Bronchial epithelial cell (primary cell): ENCODE measurements around the gene CDPF1. TPM values are rescaled to one million over a fixed set of nuclear protein-coding genes. Genes with fewer than 3 reads are reported as not detected.

Source experiments
- DNase-seq: peaks from one replicate; pipeline ENCODE4 v3.0.0-alpha.2; 2010; ENCODE audit warnings: low read depth
- FAIRE-seq: peaks from 2 replicates; lab custom pipeline; 2011; peaks lifted over from hg19 to GRCh38; lab: Jason Lieb, UNC
- H3K27me3 ChIP-seq: 2 replicates; pipeline ENCODE4 v1.5.1; 2011; ENCODE audit warnings: low read length; ENCODE audit not compliant: control insufficient read depth, insufficient read depth
- H3K36me3 ChIP-seq: 2 replicates; pipeline ENCODE4 v1.5.1; 2011; ENCODE audit warnings: low read length; ENCODE audit not compliant: control insufficient read depth, insufficient read depth
- H3K4me3 ChIP-seq: 2 replicates; pipeline ENCODE4 v1.5.1; 2011; ENCODE audit warnings: mild to moderate bottlenecking, low read depth, low read length, control low read depth
- CTCF ChIP-seq: IDR thresholded peaks from 2 replicates; pipeline ENCODE4 v1.5.1; 2011; ENCODE audit warnings: mild to moderate bottlenecking, moderate library complexity, low read length, control low read depth, inconsistent platforms; ENCODE audit not compliant: insufficient read depth, severe bottlenecking
- total RNA-seq: library from RNA; depleted of rRNA; stranded (reverse); fragments of >200 nt; gene quantifications from 2 replicates; pipeline ENCODE4 v1.2.1, GENCODE V29; 2014

The CDPF1 gene
- total RNA-seq = 8.7 and 9.5 TPM in 2 replicates

GRCh38 chr22:46250035-46250782, at the start of gene CDPF1:
TSS of gene CDPF1 (minus strand) at chr22:46250293. CDS start at chr22:46248284, 2,009 bp downstream.
- Histone ChIP-seq H3K36me3 (no peaks in the 10 kb centered on the region), H3K4me3 (peak within 1 kb of the TSS; percentile 79), H3K27me3 (no peaks in the 10 kb centered on the region)
- FAIRE-seq (no peak), DNase-seq (peak; percentile 74)
- TF ChIP-seq CTCF = no peak

- DNase-seq = no peak
- no peak for FAIRE-seq
- no peak for TF ChIP-seq CTCF
- H3K4me3 ChIP-seq = no peak overlapping the region
- no peaks in the 10 kb centered on the region for H3K36me3 ChIP-seq
- no peaks in the 10 kb centered on the region for H3K27me3 ChIP-seq
Measured at GRCh38 chr22:46299101-46299500, 49.0 kb upstream of the CDPF1 start.

- DNase-seq = peak; percentile 23
- Histone ChIP-seq H3K36me3 (no peaks in the 10 kb centered on the region), H3K4me3 (peak overlapping the region; percentile 61), H3K27me3 (no peaks in the 10 kb centered on the region)
- no peak for FAIRE-seq
- TF ChIP-seq CTCF = no peak
Measured at GRCh38 chr22:46297151-46297812, 47.2 kb upstream of the CDPF1 start.

GRCh38 chr22:46296257-46297150, 46.4 kb upstream of the CDPF1 start, which contains the start of gene GTSE1:
TSS of gene GTSE1 (plus strand) at chr22:46296870. CDS start at chr22:46297401, 531 bp downstream.
- FAIRE-seq (no peak), DNase-seq (peak; percentile 92)
- Histone ChIP-seq H3K4me3 (peak within 1 kb of the TSS; percentile 61), H3K27me3 (no peaks in the 10 kb centered on the region), H3K36me3 (no peaks in the 10 kb centered on the region)
- peak; percentile 29 for TF ChIP-seq CTCF

- FAIRE-seq = peak; percentile 23
- no peak for DNase-seq
- no peaks in the 10 kb centered on the region for H3K27me3 ChIP-seq
- H3K4me3 ChIP-seq = no peak overlapping the region
- H3K36me3 ChIP-seq = no peaks in the 10 kb centered on the region
- no peak for TF ChIP-seq CTCF
Measured at GRCh38 chr22:46295277-46295971, 45.3 kb upstream of the CDPF1 start.
